NT2/D1 (cell line): ENCODE measurements around the gene RTN4R.

Experiments used
- SUZ12 ChIP-seq: IDR thresholded peaks from 2 replicates; pipeline ENCODE4 v1.6.1; 2011; ENCODE audit not compliant: insufficient read length, insufficient read depth; ENCODE audit errors: extremely low read depth
- YY1 ChIP-seq: IDR thresholded peaks from 2 replicates; pipeline ENCODE4 v1.6.1; 2011; ENCODE audit not compliant: insufficient read length, insufficient read depth

DNA sequence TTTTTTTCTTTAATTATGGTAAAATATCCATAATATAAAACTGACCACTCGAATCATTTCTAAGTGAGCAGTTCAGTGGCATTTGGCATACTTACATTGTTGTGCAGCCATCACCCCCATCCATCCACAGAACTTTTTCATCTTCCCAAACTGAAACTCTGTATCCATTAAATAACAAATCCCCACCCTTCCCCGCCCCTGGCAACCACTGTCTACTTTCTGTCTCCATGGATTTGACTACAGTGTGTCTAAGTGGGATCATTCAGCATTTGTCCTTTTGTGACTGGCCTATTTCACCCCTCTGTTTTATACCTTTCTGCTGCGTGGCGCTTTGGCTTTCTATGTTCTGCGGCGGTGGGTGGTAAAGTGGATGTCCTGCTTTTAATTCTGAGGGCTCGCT is 49.1 kb downstream of the RTN4R start:
- TF ChIP-seq YY1 (no peak), SUZ12 (no peak)
